Measurements from ENCODE around the gene HNRNPM. TPM values are rescaled to one million over a fixed set of nuclear protein-coding genes. Genes with fewer than 3 reads are reported as not detected.

HNRNPM gene
- total RNA-seq, 1 donor from 2014 or later: 131 TPM

GRCh38 chr19:8515317-8515716 is 70.5 kb downstream of the HNRNPM start:
- peaks cover 43% of the 10 kb centered on the region for H3K4me1 ChIP-seq
- no peak for TF ChIP-seq CTCF (IDR thresholded peaks at IDR 0.05)
- intact Hi-C loops (cut with DNase I): no loop called here
- DNase-seq (peak; percentile 80), ATAC-seq (peak; percentile 32)
- no peak overlapping the region for H3K27ac ChIP-seq
- H3K27me3 ChIP-seq: no peaks in the 10 kb centered on the region
- no peaks in the 10 kb centered on the region for H3K9me3 ChIP-seq
- H3K4me3 ChIP-seq: no peak overlapping the region
- no peaks in the 10 kb centered on the region for H3K36me3 ChIP-seq

DNA sequence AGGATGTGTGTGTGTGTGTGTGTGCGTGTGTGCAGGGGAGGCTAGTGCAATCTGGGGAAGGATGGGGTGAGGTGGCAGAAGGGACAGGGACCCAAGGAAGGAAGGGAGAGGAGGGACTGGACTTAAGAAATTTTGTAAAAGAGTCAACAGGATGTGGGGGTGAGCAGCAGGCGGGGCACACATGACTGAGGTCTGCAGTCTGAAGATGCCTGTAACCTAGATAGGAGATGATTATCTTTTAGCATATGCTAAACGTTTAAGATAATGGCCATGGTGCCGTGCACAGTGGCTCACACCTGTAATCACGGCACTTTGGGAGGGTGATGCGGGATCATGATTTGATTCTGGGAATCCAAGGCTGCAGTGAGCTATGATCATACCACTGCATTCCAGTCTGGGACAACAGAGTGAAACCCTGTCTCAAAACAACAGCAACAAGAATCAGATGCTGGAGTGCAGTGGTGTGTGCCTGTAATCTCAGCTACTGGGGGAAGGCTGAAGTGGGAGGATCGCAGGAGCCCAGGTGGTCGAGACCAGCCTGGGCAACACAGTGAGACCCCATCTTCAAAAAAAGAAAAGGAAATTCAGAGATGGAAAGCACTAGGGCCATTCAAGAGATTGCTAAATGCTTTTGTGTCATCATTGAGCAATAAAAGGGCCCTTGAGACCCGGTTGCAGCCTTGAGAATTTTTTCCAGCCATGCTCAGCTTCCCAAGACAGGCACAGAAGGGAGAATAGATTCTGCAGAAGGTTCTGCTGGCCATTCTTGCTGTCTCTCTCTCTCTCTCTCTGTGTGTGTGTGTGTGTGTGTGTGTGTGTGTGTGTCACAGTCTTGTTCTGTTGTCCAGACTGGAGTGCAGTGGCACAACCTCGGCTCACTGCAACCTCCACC is 73.0 kb downstream of the HNRNPM start:
- no peaks in the 10 kb centered on the region for H3K9me3 ChIP-seq
- H3K27ac ChIP-seq: peak overlapping the region; percentile 53
- intact Hi-C loops (cut with DNase I): no loop called here
- no peak for TF ChIP-seq CTCF (IDR thresholded peaks at IDR 0.05)
- H3K4me1 ChIP-seq: peaks cover 35% of the 10 kb centered on the region
- peaks cover 5% of the 10 kb centered on the region for H3K36me3 ChIP-seq
- ATAC-seq (peak; percentile 20), DNase-seq (no peak)
- no peaks in the 10 kb centered on the region for H3K27me3 ChIP-seq
- H3K4me3 ChIP-seq: no peak overlapping the region

DNA sequence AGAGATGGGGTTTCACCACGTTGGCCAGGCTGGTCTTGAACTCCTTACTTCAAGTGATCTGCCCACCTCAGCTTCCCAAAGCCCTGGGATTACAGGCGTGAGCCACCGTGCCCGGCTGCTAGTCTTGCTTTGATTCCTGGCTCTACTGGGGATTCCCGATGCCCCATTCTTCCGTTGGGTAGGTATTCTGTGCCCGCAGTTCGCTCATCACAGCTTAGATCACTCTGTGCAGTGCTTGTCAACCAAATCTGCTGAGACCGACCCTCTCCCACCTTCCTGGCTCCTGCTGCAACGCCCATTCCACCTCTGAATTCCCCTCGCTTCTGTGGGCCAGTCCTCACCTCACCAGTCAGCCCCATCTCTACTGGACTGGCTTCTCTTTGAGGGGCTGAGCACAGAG is 73.8 kb downstream of the HNRNPM start:
- intact Hi-C loops (cut with DNase I): no loop called here
- TF ChIP-seq CTCF (IDR thresholded peaks at IDR 0.05): no peak
- peaks cover 9% of the 10 kb centered on the region for H3K36me3 ChIP-seq
- no peaks in the 10 kb centered on the region for H3K27me3 ChIP-seq
- DNase-seq (no peak), ATAC-seq (no peak)
- H3K4me3 ChIP-seq: no peak overlapping the region
- no peaks in the 10 kb centered on the region for H3K9me3 ChIP-seq
- H3K27ac ChIP-seq: peak overlapping the region; percentile 53
- H3K4me1 ChIP-seq: peaks cover 27% of the 10 kb centered on the region

- no peak for ATAC-seq
- intact Hi-C loops (cut with DNase I): no loop called here
- Histone ChIP-seq H3K4me3 (no peak overlapping the region), H3K27ac (no peak overlapping the region), H3K9me3 (no peaks in the 10 kb centered on the region), H3K36me3 (peaks cover 9% of the 10 kb centered on the region), H3K27me3 (no peaks in the 10 kb centered on the region), H3K4me1 (peaks cover 25% of the 10 kb centered on the region)
- DNase-seq: no peak
- no peak for TF ChIP-seq CTCF (IDR thresholded peaks at IDR 0.05)
Observed at GRCh38 chr19:8519388-8519787, 74.6 kb downstream of the HNRNPM start.

- Histone ChIP-seq H3K9me3 (no peaks in the 10 kb centered on the region), H3K36me3 (peaks cover 38% of the 10 kb centered on the region), H3K4me3 (peak overlapping the region; percentile 48), H3K27me3 (no peaks in the 10 kb centered on the region), H3K4me1 (no peaks in the 10 kb centered on the region), H3K27ac (peak overlapping the region; percentile 72)
- DNase-seq (no peak), ATAC-seq (no peak)
- TF ChIP-seq CTCF (IDR thresholded peaks at IDR 0.05): no peak
- intact Hi-C loops (cut with DNase I): no loop called here
Observed at GRCh38 chr19:8525401-8525684, 80.6 kb downstream of the HNRNPM start.
